Gastroesophageal sphincter (tissue), 4 donors: Measurements from ENCODE around the gene MTFR1L. TPM values are rescaled to one million over a fixed set of nuclear protein-coding genes. Genes with fewer than 3 reads are reported as not detected.

Experiments used
- ATAC-seq: fragments of 150-250 bp; one replicate; pipeline ENCODE4 v1.9.1; 2016; ENCODE audit warnings: mild to moderate bottlenecking, moderate library complexity
- H3K27ac ChIP-seq, 4 donors: fragments of 200-600 bp; sonication (generic) in 3 of 4; 1 replicate in 3 of 4; 2 replicates in 1 of 4; pipeline ENCODE4 v1.5.1; 2016 to 2019
- H3K27me3 ChIP-seq: fragments of 200-600 bp; sonication (generic); one replicate; pipeline ENCODE4 v1.5.1; 2019
- H3K36me3 ChIP-seq, 2 donors: fragments of 200-600 bp; sonication (generic); one replicate each; pipeline ENCODE4 v1.5.1; 2019; ENCODE audit warnings: control low read depth in 1 of 2
- H3K4me1 ChIP-seq, 3 donors: fragments of 200-600 bp; sonication (generic); 1 replicate in 2 of 3; 2 replicates in 1 of 3; pipeline ENCODE4 v1.5.1; 2016 to 2019; ENCODE audit warnings: control low read depth in 2 of 3
- H3K4me3 ChIP-seq, 2 donors: fragments of 200-600 bp; sonication (generic); one replicate each; pipeline ENCODE4 v1.5.1; 2019; ENCODE audit warnings: mild to moderate bottlenecking in 1 of 2, moderate library complexity in 1 of 2
- H3K9me3 ChIP-seq, 3 donors: fragments of 200-600 bp; sonication (generic); one replicate each; pipeline ENCODE4 v1.5.1; 2017 to 2019; ENCODE audit warnings: control low read depth in 2 of 3
- EP300 ChIP-seq: sonication (generic); formaldehyde crosslinking; IDR thresholded peaks from one replicate; pipeline ENCODE4 v1.6.1; 2017; ENCODE audit warnings: antibody characterized with exemption, mild to moderate bottlenecking
- POLR2A ChIP-seq, 2 donors: fragments of 450-650 bp; IDR thresholded peaks; one replicate each; pipeline ENCODE4 v1.6.1; 2017; ENCODE audit warnings: antibody characterized with exemption in 2 of 2, mild to moderate bottlenecking in 2 of 2, moderate library complexity in 1 of 2
- POLR2AphosphoS5 ChIP-seq: sonication (generic); formaldehyde crosslinking; IDR thresholded peaks from one replicate; pipeline ENCODE4 v1.6.1; 2017; ENCODE audit warnings: antibody characterized with exemption
- WGBS, 2 donors: methylation state at CpG; one replicate each; pipeline ENCODE4 v1.1.5; 2018; ENCODE audit warnings: low coverage in 1 of 2; 5-methylcytosine and 5-hydroxymethylcytosine counted together
- total RNA-seq, 4 donors: library from RNA; depleted of rRNA; stranded (reverse); fragments of >200 nt; gene quantifications; one replicate each; pipeline ENCODE4 v1.1.0, GENCODE V29; 2016
- TF ChIP-seq, protein P1 (sequence below), 4 experiments: fragments of 200-600 bp in 2 of 4; fragments of 450-650 bp in 2 of 4; sonication (generic) in 1 of 4; IDR thresholded peaks; one replicate each; pipeline ENCODE4 v1.5.1; 2017 to 2019; ENCODE audit warnings: antibody characterized with exemption in 4 of 4, mild to moderate bottlenecking in 2 of 4, moderate library complexity in 2 of 4

The MTFR1L gene
- total RNA-seq, 4 donors from 2014 or later, result 83.2 to 128 (median 101) TPM

DNA sequence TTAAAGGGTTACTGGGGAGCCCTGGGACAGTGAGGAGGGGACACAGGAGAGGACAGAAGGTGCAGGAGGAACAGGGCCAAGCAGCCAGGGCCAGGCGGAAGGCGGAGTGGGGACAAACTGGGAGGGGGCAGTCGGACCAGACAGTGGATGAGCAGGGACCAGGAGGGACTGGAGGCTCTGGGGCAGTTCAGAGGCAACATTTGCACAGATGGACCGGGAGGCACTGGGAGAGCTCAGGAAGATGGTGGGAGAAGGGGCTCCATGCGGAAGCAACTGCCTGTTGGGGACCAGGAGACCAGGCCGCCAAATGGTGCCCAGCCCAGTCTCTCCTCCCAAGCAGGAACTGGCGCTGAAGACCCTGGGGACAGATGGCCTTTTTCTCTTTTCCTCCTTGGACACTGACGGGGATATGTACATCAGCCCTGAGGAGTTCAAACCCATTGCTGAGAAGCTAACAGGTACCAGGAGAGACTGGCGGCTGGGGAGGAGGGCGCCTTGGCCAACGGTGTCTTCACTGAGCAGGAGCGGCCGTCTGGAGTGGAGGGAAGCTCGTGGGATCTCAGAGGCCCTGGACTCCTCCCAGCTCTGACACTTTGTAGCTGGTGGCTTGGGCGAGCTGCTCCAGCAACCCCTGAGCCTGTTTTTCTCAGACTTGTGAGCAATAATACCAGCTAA, 18.9 kb upstream of the MTFR1L start:
- Histone ChIP-seq H3K27ac (peak overlapping the region; percentile 30 to 92 (median 86)), H3K4me1 (peaks cover 0 to 88% (median 28%) of the 10 kb centered on the region in 3 donors), H3K9me3 (no peaks in the 10 kb centered on the region), H3K4me3 (peak overlapping the region; percentile 69 to 73), H3K36me3 (peaks cover 0 to 11% of the 10 kb centered on the region in 2 donors), H3K27me3 (no peaks in the 10 kb centered on the region)
- ATAC-seq, result peak; percentile 1
- TF ChIP-seq EP300, result no peak
- 24% methylated on average over 5 of the region's 15 CpGs for WGBS, 2 donors

DNA sequence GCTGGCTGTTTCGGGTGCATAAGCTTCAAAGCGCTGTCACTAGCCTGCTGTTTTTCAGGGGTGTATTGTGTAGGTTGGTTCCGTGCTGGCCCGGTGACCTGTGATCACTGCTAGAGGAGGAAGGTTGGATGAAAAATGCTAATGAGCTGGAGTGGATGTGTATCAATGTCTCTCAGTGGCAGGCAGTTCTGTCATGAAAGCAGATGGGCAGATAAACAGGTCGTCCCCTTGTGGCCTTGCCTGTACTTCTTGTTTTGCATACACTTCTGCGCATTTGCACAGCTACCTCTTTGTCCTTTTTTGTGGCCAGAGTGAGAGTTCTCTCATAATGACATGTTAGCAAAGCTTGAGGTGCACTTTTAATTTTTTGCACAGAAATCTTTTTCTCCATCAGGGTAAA, 16.8 kb upstream of the MTFR1L start:
- H3K9me3 ChIP-seq, result no peaks in the 10 kb centered on the region
- H3K4me1 ChIP-seq, result peaks cover 0 to 94% (median 35%) of the 10 kb centered on the region in 3 donors
- no peaks in the 10 kb centered on the region for H3K27me3 ChIP-seq
- peaks cover 0 to 30% of the 10 kb centered on the region in 2 donors for H3K36me3 ChIP-seq
- no peak overlapping the region for H3K4me3 ChIP-seq
- no peak for ATAC-seq
- 58 to 79% methylated on average over 2 to 4 of the region's 6 CpGs for WGBS, 2 donors
- TF ChIP-seq, protein P1, sequence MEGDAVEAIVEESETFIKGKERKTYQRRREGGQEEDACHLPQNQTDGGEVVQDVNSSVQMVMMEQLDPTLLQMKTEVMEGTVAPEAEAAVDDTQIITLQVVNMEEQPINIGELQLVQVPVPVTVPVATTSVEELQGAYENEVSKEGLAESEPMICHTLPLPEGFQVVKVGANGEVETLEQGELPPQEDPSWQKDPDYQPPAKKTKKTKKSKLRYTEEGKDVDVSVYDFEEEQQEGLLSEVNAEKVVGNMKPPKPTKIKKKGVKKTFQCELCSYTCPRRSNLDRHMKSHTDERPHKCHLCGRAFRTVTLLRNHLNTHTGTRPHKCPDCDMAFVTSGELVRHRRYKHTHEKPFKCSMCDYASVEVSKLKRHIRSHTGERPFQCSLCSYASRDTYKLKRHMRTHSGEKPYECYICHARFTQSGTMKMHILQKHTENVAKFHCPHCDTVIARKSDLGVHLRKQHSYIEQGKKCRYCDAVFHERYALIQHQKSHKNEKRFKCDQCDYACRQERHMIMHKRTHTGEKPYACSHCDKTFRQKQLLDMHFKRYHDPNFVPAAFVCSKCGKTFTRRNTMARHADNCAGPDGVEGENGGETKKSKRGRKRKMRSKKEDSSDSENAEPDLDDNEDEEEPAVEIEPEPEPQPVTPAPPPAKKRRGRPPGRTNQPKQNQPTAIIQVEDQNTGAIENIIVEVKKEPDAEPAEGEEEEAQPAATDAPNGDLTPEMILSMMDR (IDR thresholded peaks at IDR 0.05), result no peak
- no peak for TF ChIP-seq POLR2A (IDR thresholded peaks at IDR 0.05)
- no peak for TF ChIP-seq EP300
- TF ChIP-seq POLR2AphosphoS5, result no peak
- peak overlapping the region in 2 of 4 donors; percentile 3 to 12 for H3K27ac ChIP-seq

DNA sequence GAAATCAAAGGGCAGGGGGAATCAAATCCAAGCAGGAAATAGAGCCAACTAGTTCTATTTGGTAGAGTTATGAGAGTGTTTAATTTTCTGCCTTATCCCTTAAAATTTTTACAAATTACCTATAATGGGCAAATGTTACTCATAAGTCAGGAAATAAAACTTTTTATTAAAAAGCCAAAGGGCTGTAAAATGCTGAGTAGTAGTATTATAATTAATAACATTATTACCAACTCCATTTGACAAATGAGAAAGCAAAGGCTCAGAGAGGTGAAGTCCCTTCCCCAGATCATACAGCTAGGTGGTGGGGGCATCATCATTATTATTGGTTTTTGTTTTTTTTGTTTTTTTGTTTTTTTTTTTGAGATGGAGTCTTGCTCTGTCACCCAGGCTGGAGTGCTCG, 16.4 kb upstream of the MTFR1L start:
- H3K9me3 ChIP-seq, result no peaks in the 10 kb centered on the region
- no peak overlapping the region for H3K4me3 ChIP-seq
- no peaks in the 10 kb centered on the region for H3K27me3 ChIP-seq
- no peak for ATAC-seq
- peaks cover 0 to 34% of the 10 kb centered on the region in 2 donors for H3K36me3 ChIP-seq
- peak overlapping the region in 1 of 4 donors; percentile 65 for H3K27ac ChIP-seq
- H3K4me1 ChIP-seq, result peaks cover 0 to 94% (median 36%) of the 10 kb centered on the region in 3 donors
- TF ChIP-seq POLR2A (IDR thresholded peaks at IDR 0.05), result no peak
- no peak for TF ChIP-seq EP300
- TF ChIP-seq, protein P1 (IDR thresholded peaks at IDR 0.05), result no peak
- TF ChIP-seq POLR2AphosphoS5, result no peak
- WGBS, 2 donors, result 100% methylated on average over 1 of the region's 1 CpG; no CpG with 5 or more reads in 1 of the 2 donors

DNA sequence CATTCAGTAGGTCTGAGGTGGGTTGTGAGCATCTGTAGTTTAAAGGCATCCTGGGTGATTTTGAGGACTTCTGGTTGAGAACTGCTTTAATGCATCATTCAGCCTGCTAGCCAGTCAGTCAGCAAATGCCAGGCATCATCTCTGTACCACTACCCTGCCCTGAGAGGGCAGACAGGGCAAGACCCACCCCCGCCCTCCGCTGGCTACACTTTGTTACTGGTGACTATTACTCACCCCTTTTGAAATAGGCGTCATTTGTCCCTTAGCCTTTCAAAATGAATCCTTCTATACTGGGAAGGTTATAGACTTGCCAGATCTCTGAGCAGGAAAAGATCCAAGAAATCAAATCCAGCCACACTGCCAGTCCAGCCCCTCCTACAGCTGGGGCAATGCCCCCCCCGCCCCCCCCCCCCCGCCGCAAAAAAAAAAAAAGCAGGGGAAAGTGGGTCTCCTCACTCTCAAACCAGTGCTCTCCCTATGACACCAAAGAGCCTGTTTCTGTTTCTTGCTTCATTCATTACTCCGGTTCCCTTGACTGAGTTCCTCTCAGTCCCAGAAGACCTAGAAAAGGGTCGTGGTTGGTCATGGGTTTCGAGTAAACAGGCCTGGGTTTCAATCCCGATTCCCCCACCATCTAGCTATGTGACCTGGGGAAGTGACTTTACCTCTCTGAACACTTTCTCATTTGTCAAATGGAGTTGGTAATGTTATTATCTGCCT, 15.3 kb upstream of the MTFR1L start:
- TF ChIP-seq POLR2A (IDR thresholded peaks at IDR 0.05) (no peak), POLR2AphosphoS5 (peak; percentile 26)
- Histone ChIP-seq H3K27me3 (no peaks in the 10 kb centered on the region), H3K4me1 (peaks cover 0 to 89% (median 31%) of the 10 kb centered on the region in 3 donors), H3K36me3 (peaks cover 0 to 44% of the 10 kb centered on the region in 2 donors), H3K9me3 (no peaks in the 10 kb centered on the region), H3K4me3 (no peak overlapping the region), H3K27ac (peak overlapping the region in 3 of 4 donors; percentile 46 to 65 (median 65))
- no peak for ATAC-seq
- WGBS, 2 donors, result 77% methylated on average over 3 to 7 of the region's 10 CpGs

DNA sequence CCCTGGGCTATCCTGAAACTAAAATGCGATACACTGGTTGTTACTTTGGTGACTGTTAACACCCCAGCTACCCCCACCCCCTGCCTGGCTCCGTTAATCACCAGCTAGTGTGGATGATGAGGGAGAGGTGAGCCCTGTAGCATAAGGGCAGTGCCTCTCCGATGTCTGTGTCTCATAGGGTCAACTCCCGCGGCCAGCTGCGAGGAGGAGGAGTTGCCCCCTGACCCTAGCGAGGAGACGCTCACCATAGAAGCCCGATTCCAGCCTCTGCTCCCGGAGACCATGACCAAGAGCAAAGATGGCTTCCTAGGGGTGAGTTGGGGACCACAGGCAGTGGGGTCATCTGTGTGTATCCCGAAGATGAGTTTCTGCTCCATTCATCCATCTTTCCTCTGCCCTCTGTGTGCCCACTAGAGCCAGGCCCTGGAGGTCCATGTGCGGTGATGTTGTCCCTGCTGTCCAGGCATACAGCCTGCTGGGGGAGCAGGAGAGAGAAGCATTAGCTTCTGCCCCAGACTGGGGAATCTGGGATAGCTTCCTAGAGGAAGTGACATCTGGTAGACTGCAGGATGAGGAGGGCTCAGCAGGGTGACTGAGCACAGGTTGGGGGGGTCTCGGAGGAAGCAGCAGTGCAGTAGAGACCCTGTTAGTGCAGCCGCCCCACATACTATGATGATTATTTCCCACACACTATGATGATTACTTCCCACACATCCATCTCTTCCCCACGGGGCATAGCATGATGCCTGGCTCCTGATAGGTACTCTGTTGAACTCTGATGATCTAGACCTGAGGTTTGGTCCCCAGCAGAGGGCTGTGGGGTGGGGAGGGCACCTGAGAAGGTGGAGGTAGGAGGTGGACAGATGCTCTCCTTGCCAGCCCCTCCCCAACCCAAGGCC, 14.5 kb upstream of the MTFR1L start:
- Histone ChIP-seq H3K27me3 (no peaks in the 10 kb centered on the region), H3K9me3 (no peaks in the 10 kb centered on the region), H3K36me3 (peaks cover 0 to 53% of the 10 kb centered on the region in 2 donors), H3K4me1 (peaks cover 0 to 87% (median 29%) of the 10 kb centered on the region in 3 donors), H3K27ac (peak overlapping the region in 3 of 4 donors; percentile 46 to 65 (median 65)), H3K4me3 (no peak overlapping the region)
- ATAC-seq, result no peak
- WGBS, 2 donors, result 50 to 70% methylated on average over 1 to 2 of the region's 15 CpGs
- TF ChIP-seq EP300 (no peak), POLR2A (IDR thresholded peaks at IDR 0.05) (no peak), POLR2AphosphoS5 (no peak)
- TF ChIP-seq, protein P1 (IDR thresholded peaks at IDR 0.05), result no peak
